Parathyroid adenoma (tissue), 2 donors: ENCODE measurements around the gene KAZN.

Experiments
- H2AFZ ChIP-seq: fragments of 300-600 bp; sonication (generic); one replicate; pipeline ENCODE4 v1.7.0; 2017; ENCODE audit warnings: antibody characterized with exemption, mild to moderate bottlenecking
- H3K27ac ChIP-seq: fragments of 300-600 bp; sonication (generic); one replicate; pipeline ENCODE4 v1.7.0; 2017
- H3K27me3 ChIP-seq: fragments of 300-600 bp; sonication (generic); one replicate; pipeline ENCODE4 v1.7.0; 2017; ENCODE audit warnings: low read length; ENCODE audit not compliant: control insufficient read depth, insufficient read depth
- H3K36me3 ChIP-seq: fragments of 300-600 bp; sonication (generic); one replicate; pipeline ENCODE4 v1.7.0; 2017; ENCODE audit warnings: low read length; ENCODE audit not compliant: control insufficient read depth, insufficient read depth
- H3K4me1 ChIP-seq: fragments of 300-600 bp; sonication (generic); one replicate; pipeline ENCODE4 v1.7.0; 2017; ENCODE audit warnings: control low read depth
- H3K4me2 ChIP-seq: fragments of 300-600 bp; sonication (generic); one replicate; pipeline ENCODE4 v1.7.0; 2017; ENCODE audit warnings: low read length
- H3K4me3 ChIP-seq: fragments of 300-600 bp; sonication (generic); one replicate; pipeline ENCODE4 v1.7.0; 2017; ENCODE audit warnings: low read depth, low read length
- H3K79me2 ChIP-seq: fragments of 300-600 bp; sonication (generic); one replicate; pipeline ENCODE4 v1.7.0; 2017; ENCODE audit warnings: control low read depth
- H3K9ac ChIP-seq: fragments of 300-600 bp; sonication (generic); one replicate; pipeline ENCODE4 v1.7.0; 2017; ENCODE audit warnings: mild to moderate bottlenecking
- H3K9me3 ChIP-seq: fragments of 300-600 bp; sonication (generic); one replicate; pipeline ENCODE4 v1.7.0; 2017; ENCODE audit warnings: low read length; ENCODE audit not compliant: control insufficient read depth
- CTCF ChIP-seq: fragments of 300-600 bp; sonication (generic); IDR thresholded peaks from one replicate; pipeline ENCODE4 v1.7.0; 2017; ENCODE audit warnings: antibody characterized with exemption, mild to moderate bottlenecking
- donor health status: primary hyperparathyroidism.

Gene KAZN

DNA sequence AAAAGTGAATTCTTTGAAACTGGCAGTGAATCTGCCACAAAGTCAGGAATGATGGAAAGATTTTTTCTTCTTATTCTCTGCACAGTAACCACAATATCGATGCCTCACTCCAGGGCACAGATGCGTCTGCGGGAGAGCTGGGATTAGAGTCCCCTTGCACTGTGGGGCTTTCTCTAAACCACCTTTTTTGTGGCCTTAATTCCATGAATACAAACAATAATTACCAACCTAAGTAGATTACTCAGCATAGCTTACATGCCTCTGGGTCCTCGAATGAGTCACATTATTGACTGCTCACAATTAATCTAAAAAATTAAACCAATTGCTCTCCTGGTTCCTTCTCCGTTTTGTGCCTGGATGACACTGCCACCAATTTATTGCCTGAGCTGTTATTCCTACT is 125.8 kb downstream of the KAZN start:
- Histone ChIP-seq H3K27me3 (no peaks in the 10 kb centered on the region), H3K27ac (no peak overlapping the region), H3K4me1 (no peaks in the 10 kb centered on the region), H2AFZ (no peak overlapping the region), H3K9me3 (no peaks in the 10 kb centered on the region), H3K36me3 (no peaks in the 10 kb centered on the region), H3K4me2 (no peak overlapping the region), H3K9ac (no peak overlapping the region), H3K4me3 (no peak overlapping the region), H3K79me2 (no peaks in the 10 kb centered on the region)
- no peak for TF ChIP-seq CTCF

- H3K4me2 ChIP-seq: no peak overlapping the region
- H3K79me2 ChIP-seq: no peaks in the 10 kb centered on the region
- no peak overlapping the region for H3K27ac ChIP-seq
- no peak for TF ChIP-seq CTCF
- no peak overlapping the region for H3K9ac ChIP-seq
- H3K36me3 ChIP-seq: no peaks in the 10 kb centered on the region
- no peak overlapping the region for H3K4me3 ChIP-seq
- H3K4me1 ChIP-seq: no peaks in the 10 kb centered on the region
- no peak overlapping the region for H2AFZ ChIP-seq
- H3K27me3 ChIP-seq: no peaks in the 10 kb centered on the region
- H3K9me3 ChIP-seq: no peaks in the 10 kb centered on the region
Measured at GRCh38 chr1:14724678-14725077, 126.2 kb downstream of the KAZN start.

DNA sequence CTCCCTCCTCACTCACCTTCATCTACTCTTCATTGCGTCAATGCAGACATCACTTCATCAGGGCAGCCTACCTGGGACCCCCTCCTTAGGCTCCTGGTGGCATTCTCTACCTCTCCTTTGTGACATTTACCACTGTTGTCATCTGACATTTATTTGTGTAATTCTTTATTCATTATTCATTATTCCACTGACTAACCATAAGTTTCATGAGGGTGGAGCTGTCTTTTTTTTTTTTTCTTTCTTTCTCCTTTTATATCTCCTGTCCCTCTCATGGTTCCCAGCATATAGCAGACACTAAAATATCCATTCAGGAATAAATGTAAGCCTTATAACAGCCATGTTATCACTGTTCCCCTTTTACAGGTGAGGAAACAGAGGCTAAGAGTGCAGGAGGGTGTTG is 126.8 kb downstream of the KAZN start:
- H3K27ac ChIP-seq: no peak overlapping the region

DNA sequence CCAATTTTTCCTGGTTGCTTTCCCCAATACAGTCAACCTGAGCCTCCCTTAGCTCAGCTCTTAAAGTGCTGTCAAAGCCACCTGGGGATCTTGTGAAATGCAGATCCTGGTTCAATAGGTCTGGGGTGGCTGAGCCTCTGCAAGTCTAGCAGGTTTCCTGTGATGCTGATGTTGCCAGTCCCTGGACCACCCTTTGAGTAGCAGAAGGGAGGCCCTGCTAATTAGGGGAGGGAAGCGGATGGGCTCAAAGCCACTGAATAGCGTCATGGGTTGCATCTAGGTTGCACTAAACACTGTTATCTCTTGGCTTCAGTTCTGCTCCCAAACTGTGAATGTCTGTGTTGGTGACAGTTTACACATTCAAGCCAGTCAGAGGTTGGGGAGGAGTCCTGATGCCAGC is 127.2 kb downstream of the KAZN start:
- Histone ChIP-seq H2AFZ (no peak overlapping the region), H3K79me2 (no peaks in the 10 kb centered on the region), H3K4me3 (no peak overlapping the region), H3K27me3 (no peaks in the 10 kb centered on the region), H3K9ac (no peak overlapping the region), H3K4me2 (no peak overlapping the region), H3K9me3 (no peaks in the 10 kb centered on the region), H3K36me3 (no peaks in the 10 kb centered on the region), H3K27ac (no peak overlapping the region), H3K4me1 (no peaks in the 10 kb centered on the region)
- TF ChIP-seq CTCF: no peak

More for the DNA sequence above, 126.8 kb downstream of the KAZN start:
- Histone ChIP-seq H3K79me2 (no peaks in the 10 kb centered on the region), H3K9me3 (no peaks in the 10 kb centered on the region), H2AFZ (no peak overlapping the region), H3K36me3 (no peaks in the 10 kb centered on the region), H3K27me3 (no peaks in the 10 kb centered on the region), H3K4me1 (no peaks in the 10 kb centered on the region), H3K9ac (no peak overlapping the region), H3K4me2 (no peak overlapping the region), H3K4me3 (no peak overlapping the region)
- TF ChIP-seq CTCF: no peak

- Histone ChIP-seq H3K27me3 (no peaks in the 10 kb centered on the region), H3K4me3 (no peak overlapping the region), H3K4me1 (no peaks in the 10 kb centered on the region), H3K79me2 (no peaks in the 10 kb centered on the region), H3K4me2 (no peak overlapping the region), H3K27ac (no peak overlapping the region), H3K9me3 (no peaks in the 10 kb centered on the region), H2AFZ (no peak overlapping the region), H3K36me3 (no peaks in the 10 kb centered on the region), H3K9ac (no peak overlapping the region)
- TF ChIP-seq CTCF: no peak
Measured at GRCh38 chr1:14726606-14727005, 128.1 kb downstream of the KAZN start.
